GM12878 (cell line): ENCODE measurements around the gene TBC1D10B. TPM values are rescaled to one million over a fixed set of nuclear protein-coding genes. Genes with fewer than 3 reads are reported as not detected.
A peak's percentile ranks its signal among the peaks of the same experiment; 100 is the strongest.

Experiments used
- CREB1 ChIP-seq: IDR thresholded peaks from 2 replicates; pipeline ENCODE4 v1.6.1; 2012; ENCODE audit warnings: low read depth, mild to moderate bottlenecking, inconsistent platforms
- CUX1 ChIP-seq: IDR thresholded peaks from 2 replicates; pipeline ENCODE4 v1.6.1; 2012; ENCODE audit warnings: improper control_type of control experiment, low read depth, low read length; ENCODE audit not compliant: insufficient replicate concordance
- ETV6 ChIP-seq, 2 experiments: fragments of 450-650 bp in 1 of 2; IDR thresholded peaks in 1 of 2; conservative IDR thresholded peaks in 1 of 2; 2 replicates each; pipeline ENCODE4 v1.6.1; 2014; ENCODE audit warnings: antibody characterized with exemption in 1 of 2, borderline replicate concordance in 1 of 2, low read depth in 1 of 2, mild to moderate bottlenecking in 1 of 2, moderate library complexity in 1 of 2
- FOS ChIP-seq: IDR thresholded peaks from 3 replicates; pipeline ENCODE4 v1.6.1; 2011; ENCODE audit warnings: borderline replicate concordance; ENCODE audit not compliant: insufficient read length; ENCODE audit errors: extremely low read depth
- FOXM1 ChIP-seq: IDR thresholded peaks from 2 replicates; pipeline ENCODE4 v1.6.1; 2012; ENCODE audit warnings: low read depth, mild to moderate bottlenecking, inconsistent platforms, low read length, moderate library complexity
- IKZF1 ChIP-seq: fragments of 450-650 bp; conservative IDR thresholded peaks from 2 replicates; pipeline ENCODE4 v1.6.1; 2017; ENCODE audit warnings: antibody characterized with exemption, mild to moderate bottlenecking
- NFXL1 ChIP-seq: fragments of 450-650 bp; IDR thresholded peaks from 2 replicates; pipeline ENCODE4 v1.6.1; 2017; ENCODE audit warnings: antibody characterized with exemption, mild to moderate bottlenecking, borderline replicate concordance
- SMC3 ChIP-seq: IDR thresholded peaks from 2 replicates; pipeline ENCODE4 v1.6.1; 2011; ENCODE audit warnings: low read length, improper control_type of control experiment, borderline replicate concordance
- TCF3 ChIP-seq: IDR thresholded peaks from 2 replicates; pipeline ENCODE4 v1.6.1; 2012; ENCODE audit warnings: low read depth, mild to moderate bottlenecking, low read length, borderline replicate concordance; ENCODE audit not compliant: insufficient read depth
- USF2 ChIP-seq: IDR thresholded peaks from 2 replicates; pipeline ENCODE4 v1.6.1; 2011; ENCODE audit warnings: low read depth, low read length, improper control_type of control experiment, borderline replicate concordance
- ZNF207 ChIP-seq: fragments of 450-650 bp; IDR thresholded peaks from 2 replicates; pipeline ENCODE4 v1.6.1; 2014; ENCODE audit warnings: antibody characterized with exemption, mild to moderate bottlenecking, borderline replicate concordance
- polyA plus RNA-seq, 11 experiments: library from polyadenylated mRNA; depleted of rRNA in 4 of 11; unstranded in 6 of 11; stranded (reverse) in 5 of 11; fragments of >200 nt; fragmentation: Nextera tagmentation in 4 of 11; fragmentation: Illumina TruSeq in 1 of 11; extraction: Ambion mirVana in 4 of 11; extraction: Trizol in 1 of 11; gene quantifications; 1 replicate in 1 of 11; 2 replicates in 10 of 11; pipeline versions ENCODE4 v1.2.1 to v1.2.3, GENCODE V29; 2011 to 2016; ENCODE audit warnings: inconsistent platforms in 2 of 11, missing spikeins in 2 of 11, low read depth in 1 of 11
- total RNA-seq, 4 experiments: library from RNA; depleted of rRNA in 3 of 4; stranded (reverse); fragments of >200 nt in 3 of 4; fragmentation: Illumina TruSeq in 1 of 4; extraction: Trizol in 1 of 4; gene quantifications; 2 replicates each; pipeline versions ENCODE4 v1.2.1 to v1.2.3, GENCODE V29; 2013 to 2021
- TF ChIP-seq, protein P1 (sequence below): IDR thresholded peaks from 2 replicates; pipeline ENCODE4 v1.6.1; 2012; ENCODE audit warnings: low read depth, low read length, improper control_type of control experiment
- TF ChIP-seq, protein P2 (sequence below): fragments of 450-650 bp; IDR thresholded peaks from 2 replicates; pipeline ENCODE4 v1.6.1; 2017; ENCODE audit warnings: antibody characterized with exemption, mild to moderate bottlenecking, moderate library complexity
- TF ChIP-seq, protein P3 (sequence below): fragments of 150-350 bp; IDR thresholded peaks from 2 replicates; pipeline ENCODE4 v1.6.1; 2016; ENCODE audit warnings: low read depth, low read length

Gene TBC1D10B
- total and polyA plus RNA-seq, 10 of the 15 experiments (the other 5 are each of a cell fraction or from before 2014, with no cell fraction given), result 2.2 to 51.2 (median 11.6) TPM

DNA sequence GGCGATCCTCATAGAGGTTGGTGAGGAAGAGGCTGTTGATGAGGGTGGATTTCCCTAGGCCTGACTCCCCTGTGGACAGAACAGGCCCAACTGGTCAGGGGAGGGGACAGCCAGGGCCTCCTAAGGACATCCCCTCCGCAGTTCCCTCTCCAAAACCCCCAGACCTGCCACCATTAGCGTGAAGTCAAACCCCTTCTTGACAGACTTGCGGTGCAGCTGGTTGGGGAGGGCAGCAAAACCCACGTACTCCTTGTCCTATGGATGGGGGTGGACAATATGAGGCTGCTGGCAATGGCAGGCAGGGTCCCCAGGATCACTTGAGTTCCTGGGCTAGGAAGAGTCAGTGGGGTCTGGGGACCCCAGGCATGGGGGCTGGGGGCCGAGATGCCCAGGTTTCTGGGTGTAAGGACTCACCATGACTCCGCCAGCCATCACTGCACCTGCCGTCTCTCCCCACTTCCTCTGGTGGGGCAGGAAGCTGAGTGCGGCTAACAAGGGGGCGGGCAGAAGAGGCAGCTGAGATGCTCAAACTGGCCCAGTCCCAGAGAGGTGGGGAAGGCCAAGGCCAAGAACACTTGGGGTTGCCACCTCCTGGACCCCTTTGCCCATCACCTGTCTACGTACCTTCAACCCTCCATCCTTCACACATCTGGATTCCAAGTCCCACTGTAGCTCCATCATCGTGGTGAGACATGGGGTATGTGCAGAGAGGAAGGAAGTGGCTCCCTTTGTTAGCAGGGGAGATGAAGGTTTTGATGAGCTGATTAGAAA is 12.0 kb upstream of the TBC1D10B start, which contains the start of gene SEPTIN1 (continued):
- TF ChIP-seq CUX1 (no peak), CREB1 (0 out of 2 replicates have a peak, but pooled peaks have one; percentile 12), ZNF207 (no peak), USF2 (no peak), FOS (no peak), TCF3 (peak; percentile 68; the same call in 1 of the 2 replicates), IKZF1 (no peak; the same call in 1 of the 2 replicates), NFXL1 (no peak), SMC3 (no peak), FOXM1 (no peak), ETV6 (conservative IDR thresholded peaks at IDR 0.05 in 1 of 2, IDR thresholded peaks at IDR 0.05 in 1 of 2; ENCODE audit: borderline replicate concordance in 1 of 2, low read depth in 1 of 2) (peak in 1 of 2 experiments; percentile 68; a peak in 1 of 4 replicates)
- TF ChIP-seq, protein P1, sequence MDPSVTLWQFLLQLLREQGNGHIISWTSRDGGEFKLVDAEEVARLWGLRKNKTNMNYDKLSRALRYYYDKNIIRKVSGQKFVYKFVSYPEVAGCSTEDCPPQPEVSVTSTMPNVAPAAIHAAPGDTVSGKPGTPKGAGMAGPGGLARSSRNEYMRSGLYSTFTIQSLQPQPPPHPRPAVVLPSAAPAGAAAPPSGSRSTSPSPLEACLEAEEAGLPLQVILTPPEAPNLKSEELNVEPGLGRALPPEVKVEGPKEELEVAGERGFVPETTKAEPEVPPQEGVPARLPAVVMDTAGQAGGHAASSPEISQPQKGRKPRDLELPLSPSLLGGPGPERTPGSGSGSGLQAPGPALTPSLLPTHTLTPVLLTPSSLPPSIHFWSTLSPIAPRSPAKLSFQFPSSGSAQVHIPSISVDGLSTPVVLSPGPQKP, result no peak
- TF ChIP-seq, protein P2, sequence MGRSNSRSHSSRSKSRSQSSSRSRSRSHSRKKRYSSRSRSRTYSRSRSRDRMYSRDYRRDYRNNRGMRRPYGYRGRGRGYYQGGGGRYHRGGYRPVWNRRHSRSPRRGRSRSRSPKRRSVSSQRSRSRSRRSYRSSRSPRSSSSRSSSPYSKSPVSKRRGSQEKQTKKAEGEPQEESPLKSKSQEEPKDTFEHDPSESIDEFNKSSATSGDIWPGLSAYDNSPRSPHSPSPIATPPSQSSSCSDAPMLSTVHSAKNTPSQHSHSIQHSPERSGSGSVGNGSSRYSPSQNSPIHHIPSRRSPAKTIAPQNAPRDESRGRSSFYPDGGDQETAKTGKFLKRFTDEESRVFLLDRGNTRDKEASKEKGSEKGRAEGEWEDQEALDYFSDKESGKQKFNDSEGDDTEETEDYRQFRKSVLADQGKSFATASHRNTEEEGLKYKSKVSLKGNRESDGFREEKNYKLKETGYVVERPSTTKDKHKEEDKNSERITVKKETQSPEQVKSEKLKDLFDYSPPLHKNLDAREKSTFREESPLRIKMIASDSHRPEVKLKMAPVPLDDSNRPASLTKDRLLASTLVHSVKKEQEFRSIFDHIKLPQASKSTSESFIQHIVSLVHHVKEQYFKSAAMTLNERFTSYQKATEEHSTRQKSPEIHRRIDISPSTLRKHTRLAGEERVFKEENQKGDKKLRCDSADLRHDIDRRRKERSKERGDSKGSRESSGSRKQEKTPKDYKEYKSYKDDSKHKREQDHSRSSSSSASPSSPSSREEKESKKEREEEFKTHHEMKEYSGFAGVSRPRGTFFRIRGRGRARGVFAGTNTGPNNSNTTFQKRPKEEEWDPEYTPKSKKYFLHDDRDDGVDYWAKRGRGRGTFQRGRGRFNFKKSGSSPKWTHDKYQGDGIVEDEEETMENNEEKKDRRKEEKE, result no peak
- TF ChIP-seq, protein P3, sequence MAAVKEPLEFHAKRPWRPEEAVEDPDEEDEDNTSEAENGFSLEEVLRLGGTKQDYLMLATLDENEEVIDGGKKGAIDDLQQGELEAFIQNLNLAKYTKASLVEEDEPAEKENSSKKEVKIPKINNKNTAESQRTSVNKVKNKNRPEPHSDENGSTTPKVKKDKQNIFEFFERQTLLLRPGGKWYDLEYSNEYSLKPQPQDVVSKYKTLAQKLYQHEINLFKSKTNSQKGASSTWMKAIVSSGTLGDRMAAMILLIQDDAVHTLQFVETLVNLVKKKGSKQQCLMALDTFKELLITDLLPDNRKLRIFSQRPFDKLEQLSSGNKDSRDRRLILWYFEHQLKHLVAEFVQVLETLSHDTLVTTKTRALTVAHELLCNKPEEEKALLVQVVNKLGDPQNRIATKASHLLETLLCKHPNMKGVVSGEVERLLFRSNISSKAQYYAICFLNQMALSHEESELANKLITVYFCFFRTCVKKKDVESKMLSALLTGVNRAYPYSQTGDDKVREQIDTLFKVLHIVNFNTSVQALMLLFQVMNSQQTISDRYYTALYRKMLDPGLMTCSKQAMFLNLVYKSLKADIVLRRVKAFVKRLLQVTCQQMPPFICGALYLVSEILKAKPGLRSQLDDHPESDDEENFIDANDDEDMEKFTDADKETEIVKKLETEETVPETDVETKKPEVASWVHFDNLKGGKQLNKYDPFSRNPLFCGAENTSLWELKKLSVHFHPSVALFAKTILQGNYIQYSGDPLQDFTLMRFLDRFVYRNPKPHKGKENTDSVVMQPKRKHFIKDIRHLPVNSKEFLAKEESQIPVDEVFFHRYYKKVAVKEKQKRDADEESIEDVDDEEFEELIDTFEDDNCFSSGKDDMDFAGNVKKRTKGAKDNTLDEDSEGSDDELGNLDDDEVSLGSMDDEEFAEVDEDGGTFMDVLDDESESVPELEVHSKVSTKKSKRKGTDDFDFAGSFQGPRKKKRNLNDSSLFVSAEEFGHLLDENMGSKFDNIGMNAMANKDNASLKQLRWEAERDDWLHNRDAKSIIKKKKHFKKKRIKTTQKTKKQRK, result no peak
